GM15510 (cell line): ENCODE results near the gene GOLGA7B.

Experiments
- POLR2A ChIP-seq: IDR thresholded peaks from 3 replicates; pipeline ENCODE4 v1.6.1; 2011; ENCODE audit warnings: borderline replicate concordance; ENCODE audit not compliant: insufficient read length; ENCODE audit errors: extremely low read depth

The GOLGA7B gene

DNA sequence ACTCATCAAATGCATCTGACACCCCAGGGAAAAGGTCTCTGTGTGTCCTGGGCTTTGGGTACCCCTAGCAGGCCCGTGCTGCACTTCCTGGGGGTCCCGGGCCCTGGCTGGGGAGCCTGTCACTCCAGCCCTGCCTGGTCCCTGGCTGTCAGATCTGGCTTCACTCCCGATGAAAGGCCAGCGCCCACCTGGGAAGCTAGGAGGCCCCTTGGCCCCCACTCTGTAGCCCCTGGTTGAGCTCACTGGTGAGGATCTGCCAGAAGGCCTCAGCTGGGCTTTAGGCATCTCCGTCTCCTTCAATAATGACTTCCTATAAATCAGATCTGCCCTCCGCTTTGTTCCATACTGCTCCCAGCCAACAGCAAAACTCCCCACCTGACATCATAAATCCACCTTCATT is 64.0 kb downstream of the GOLGA7B start:
- no peak for TF ChIP-seq POLR2A

DNA sequence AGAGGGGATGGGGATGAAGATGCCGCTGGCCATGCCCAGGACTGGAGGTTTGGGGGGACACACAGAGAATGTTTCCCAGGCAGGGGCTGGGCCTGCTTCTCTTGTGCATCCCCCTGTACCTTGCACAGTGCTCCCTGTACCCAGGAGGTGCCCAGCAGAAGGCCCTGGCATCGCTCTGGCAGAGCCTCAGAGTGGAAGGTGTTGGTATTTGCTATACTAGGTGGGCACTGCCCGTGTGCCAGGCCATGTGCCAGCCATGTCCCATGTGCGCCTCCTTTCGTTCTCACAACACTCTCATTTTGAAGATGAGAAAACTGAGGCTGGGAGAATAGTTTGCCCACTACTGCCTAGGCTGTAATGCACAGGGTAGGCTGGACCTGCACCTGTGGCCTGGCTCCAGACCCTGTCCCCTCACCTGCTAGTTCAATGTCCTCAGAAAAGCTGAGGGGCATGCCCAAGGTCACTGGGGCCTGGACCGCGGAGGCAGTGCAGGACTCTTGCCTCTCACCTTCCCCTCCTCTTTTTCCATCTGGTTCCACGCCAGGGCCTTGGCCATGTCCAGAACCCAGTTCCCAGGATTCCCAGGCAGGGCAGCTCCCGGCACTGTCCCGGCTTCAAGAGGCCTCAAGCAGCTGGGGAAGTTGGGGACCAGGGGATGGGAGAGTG is 64.7 kb downstream of the GOLGA7B start:
- TF ChIP-seq POLR2A = no peak

DNA sequence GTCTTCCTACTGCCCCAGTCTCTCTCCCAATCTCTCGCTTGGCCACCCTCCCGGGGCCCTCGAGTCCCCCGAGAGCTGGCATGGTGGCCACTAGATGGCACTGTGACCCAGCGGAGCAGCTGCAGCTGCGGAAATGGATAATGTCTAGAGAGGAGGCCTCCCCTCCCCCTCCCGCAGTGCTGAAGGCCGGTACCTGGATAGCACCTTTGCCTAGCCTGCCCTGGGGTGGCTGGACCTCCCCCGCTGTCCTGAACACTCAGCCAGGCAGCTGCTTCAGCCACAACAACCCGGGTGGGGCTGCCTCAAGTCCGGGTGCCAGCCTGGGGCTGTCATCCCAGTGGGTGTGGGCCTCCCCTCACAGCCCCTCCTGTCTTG is 65.2 kb downstream of the GOLGA7B start:
- TF ChIP-seq POLR2A = no peak

DNA sequence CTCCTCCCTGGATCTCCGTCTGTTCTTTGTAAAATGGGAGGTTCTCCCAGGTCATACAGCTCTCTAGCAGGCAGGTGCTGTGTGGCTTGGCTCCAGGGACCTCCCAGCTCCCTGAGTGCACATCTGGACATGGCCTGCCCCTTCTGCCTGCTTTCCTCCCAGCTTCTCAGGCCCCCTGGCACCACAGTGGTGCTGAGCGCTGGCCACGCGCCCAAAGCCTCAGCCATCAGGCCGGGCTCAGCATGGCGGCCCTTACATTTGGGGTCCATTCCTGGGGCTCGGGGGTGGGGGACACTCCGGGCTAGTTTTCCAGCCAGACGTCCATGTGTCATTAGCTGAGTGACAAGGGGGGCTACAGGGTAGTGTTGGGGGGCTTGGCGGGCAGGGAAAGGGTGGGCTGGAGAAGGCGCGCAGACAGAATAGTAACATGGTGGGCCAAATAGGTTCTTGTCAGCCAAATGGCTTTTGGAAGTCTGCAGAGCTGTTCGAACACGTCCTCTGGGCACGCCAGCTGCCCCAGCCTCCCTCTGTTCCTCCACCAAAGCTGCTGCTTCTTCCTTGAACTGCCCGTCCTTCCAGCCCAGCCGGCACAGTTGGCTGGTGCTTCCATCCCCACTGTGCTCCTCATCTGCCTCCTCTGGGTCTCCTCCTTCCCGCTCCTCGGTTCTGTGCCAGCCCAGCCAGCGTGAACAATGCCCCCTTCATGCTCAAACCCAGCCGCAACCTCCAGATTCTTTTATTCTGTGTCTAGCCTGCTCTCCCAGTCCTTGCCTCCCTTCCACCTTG is 65.9 kb downstream of the GOLGA7B start:
- TF ChIP-seq POLR2A = no peak

DNA sequence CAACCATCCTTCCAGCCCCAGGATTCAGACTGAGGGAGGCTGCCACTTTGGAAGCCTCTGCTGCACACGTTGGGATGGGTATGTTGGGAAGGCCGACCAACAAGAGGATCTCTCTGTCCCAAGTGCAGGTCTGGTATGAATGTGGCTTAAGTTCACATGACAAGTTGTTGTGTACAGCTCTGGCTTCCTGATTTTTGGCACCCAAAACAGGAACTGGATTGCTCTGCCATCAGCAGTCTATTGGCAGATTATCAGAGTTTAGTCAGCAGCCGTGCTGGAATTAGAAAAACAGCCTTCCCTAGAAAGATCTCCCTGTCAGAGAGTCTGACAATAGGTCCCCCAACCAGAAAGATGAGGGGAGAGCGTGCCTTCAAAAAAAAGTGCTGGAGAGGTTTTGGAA is 66.9 kb downstream of the GOLGA7B start:
- TF ChIP-seq POLR2A = no peak

DNA sequence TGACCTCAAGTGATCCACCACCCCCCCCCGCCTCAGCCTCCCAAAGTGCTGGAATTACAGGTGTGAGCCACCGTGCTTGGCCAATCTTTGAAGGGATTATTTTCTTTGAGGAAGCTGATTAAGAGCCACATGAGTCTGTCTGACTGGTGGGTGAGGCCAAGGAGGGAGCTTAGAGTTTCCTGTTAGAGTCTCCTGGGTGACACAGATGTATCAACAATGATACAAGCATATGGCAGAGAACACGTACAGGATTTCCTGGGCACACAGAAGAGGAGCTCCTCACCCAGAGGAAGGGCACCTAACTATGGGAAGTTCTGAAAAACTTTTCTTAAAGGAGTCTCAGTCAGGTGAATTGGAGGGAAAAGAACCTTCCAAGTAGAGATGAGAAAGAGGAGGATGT is 69.4 kb downstream of the GOLGA7B start:
- TF ChIP-seq POLR2A = no peak

DNA sequence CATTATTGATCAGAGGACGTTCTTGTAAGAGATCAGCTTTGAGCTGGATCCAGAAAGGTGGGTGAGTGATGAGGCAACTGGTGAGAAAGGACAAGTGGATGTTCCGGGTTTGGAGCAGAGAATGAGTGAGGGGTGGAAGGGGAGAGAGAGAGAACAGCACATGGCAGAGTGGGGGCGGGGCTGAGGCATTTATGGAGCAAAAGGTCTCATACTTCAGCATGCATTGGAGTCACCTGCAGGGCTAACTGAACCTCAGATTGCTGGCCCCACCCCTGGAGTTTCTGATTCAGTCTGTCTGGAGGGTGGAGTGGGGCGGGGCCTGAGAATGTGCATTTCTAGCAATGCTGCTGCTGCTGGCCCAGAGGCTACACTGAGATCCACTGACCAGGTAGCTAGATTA is 71.2 kb downstream of the GOLGA7B start:
- TF ChIP-seq POLR2A = no peak
